Measurements from ENCODE around the gene PARD3B.

The PARD3B gene

DNA sequence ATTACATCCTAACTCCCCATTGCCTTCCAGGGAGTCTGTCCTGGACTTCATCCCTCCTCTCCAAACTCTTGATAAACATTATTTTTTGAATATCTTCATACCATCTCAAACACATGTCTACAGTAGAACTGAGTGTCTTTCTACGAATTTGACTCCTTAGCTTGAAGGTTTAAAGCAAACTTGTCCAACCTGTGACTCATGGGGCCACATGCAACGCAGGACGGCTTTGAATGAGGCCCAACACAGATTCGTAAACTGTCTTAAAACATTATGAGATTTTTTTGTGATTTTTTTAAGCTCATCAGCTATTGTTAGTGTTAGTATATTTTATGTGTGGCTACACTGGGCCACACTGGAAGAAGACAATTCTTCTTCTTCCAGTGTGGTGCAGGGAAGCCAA is 98.1 kb downstream of the PARD3B start:
- no peaks in the 10 kb centered on the region for H3K27me3 Mint-ChIP-seq (ENCODE audit: low read depth)
- H3K4me3 Mint-ChIP-seq = no peak overlapping the region
- peaks cover 24% of the 10 kb centered on the region for H3K4me1 Mint-ChIP-seq
- peak overlapping the region; percentile 11 to 42 (median 12) for H3K27ac Mint-ChIP-seq
- no peaks in the 10 kb centered on the region for H3K36me3 Mint-ChIP-seq (ENCODE audit: low read depth)
- H3K9me3 Mint-ChIP-seq = no peaks in the 10 kb centered on the region
- TF ChIP-seq, protein P1, sequence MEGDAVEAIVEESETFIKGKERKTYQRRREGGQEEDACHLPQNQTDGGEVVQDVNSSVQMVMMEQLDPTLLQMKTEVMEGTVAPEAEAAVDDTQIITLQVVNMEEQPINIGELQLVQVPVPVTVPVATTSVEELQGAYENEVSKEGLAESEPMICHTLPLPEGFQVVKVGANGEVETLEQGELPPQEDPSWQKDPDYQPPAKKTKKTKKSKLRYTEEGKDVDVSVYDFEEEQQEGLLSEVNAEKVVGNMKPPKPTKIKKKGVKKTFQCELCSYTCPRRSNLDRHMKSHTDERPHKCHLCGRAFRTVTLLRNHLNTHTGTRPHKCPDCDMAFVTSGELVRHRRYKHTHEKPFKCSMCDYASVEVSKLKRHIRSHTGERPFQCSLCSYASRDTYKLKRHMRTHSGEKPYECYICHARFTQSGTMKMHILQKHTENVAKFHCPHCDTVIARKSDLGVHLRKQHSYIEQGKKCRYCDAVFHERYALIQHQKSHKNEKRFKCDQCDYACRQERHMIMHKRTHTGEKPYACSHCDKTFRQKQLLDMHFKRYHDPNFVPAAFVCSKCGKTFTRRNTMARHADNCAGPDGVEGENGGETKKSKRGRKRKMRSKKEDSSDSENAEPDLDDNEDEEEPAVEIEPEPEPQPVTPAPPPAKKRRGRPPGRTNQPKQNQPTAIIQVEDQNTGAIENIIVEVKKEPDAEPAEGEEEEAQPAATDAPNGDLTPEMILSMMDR (IDR thresholded peaks at IDR 0.05; ENCODE audit: unreplicated experiment in 3 of 3) = no peak

DNA sequence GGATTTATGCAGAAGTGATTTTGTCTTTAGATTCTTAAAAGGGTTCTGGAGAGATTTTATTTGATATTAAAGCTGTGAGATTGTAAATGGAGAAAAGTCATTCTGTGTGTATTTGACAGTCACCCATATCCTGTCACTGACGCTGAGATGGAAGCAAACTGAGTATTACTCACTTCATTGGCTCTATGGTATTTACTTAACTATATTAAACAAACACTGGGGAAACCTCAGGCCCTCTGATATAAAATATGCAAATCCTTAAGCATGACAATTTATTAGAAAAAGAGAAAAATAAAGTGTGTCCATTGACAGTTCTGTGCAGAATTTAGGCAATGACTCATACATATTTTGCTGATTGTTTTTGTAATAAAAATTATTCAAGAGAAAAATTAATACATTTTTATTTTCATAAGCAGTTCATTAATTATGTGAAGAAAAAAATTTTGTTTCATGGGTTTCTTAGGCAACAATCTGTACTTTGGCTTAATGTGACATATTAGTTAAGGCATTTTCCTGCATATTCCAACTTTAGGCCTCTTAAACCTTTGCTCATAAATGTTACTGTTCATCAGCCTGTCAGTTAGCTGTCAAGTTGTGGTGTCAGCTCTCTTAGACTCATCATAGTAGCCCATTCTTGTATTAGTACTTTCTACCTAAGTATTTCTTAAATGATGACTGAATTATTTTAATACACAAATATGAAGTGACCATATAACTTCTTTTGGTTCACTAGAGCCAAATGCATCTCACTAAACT is 99.9 kb downstream of the PARD3B start:
- Mint-ChIP-seq H3K36me3 (ENCODE audit: low read depth) (peaks cover 3% of the 10 kb centered on the region), H3K27ac (peak overlapping the region in 1 of 3 experiments; percentile 18), H3K4me3 (no peak overlapping the region), H3K4me1 (peaks cover 19% of the 10 kb centered on the region), H3K9me3 (no peaks in the 10 kb centered on the region), H3K27me3 (ENCODE audit: low read depth) (no peaks in the 10 kb centered on the region)
- TF ChIP-seq, protein P1 (IDR thresholded peaks at IDR 0.05; ENCODE audit: unreplicated experiment in 3 of 3) = no peak

DNA sequence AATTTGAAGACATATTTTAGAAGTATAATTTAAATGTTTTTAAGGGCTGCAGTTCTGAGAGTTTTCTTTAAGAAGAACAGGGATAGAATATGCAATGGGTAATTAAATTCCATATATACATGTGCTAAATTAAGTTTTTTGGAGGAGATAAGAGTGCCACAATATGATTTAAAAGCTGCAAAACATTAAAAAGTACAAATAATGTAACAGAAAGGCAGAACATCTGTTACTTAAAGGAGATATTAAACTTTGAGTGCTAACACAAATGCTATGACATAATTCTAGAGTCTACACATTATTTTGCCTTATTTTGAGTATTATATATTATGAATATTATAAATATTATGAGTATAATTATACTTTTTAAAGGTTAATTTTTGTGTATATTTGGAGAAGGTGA is 102.4 kb downstream of the PARD3B start:
- Mint-ChIP-seq H3K9me3 (peaks cover 6% of the 10 kb centered on the region), H3K4me1 (peaks cover 8% of the 10 kb centered on the region), H3K27ac (no peak overlapping the region), H3K36me3 (ENCODE audit: low read depth) (peaks cover 18% of the 10 kb centered on the region), H3K4me3 (no peak overlapping the region), H3K27me3 (ENCODE audit: low read depth) (no peaks in the 10 kb centered on the region)
- TF ChIP-seq, protein P1 (IDR thresholded peaks at IDR 0.05; ENCODE audit: unreplicated experiment in 3 of 3) = no peak

DNA sequence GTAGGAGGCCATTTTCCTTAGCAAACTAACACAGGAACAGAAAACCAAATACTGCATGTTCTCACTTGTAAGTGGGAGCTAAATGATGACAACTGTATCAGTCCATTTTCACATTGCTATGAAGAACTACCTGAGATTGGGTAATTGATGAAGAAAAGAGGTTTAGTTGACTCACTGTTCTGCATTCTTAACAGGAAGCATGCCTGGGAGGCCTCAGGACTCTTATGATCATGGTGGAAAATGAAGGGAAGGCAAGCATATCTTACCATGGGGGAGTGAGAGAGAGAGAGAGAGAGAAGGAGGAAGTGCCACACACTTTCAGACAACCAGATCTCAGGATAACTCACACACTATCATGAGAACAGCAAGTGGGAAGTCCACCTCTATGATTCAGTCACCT is 105.3 kb downstream of the PARD3B start:
- no peaks in the 10 kb centered on the region for H3K27me3 Mint-ChIP-seq (ENCODE audit: low read depth)
- peaks cover 18% of the 10 kb centered on the region for H3K36me3 Mint-ChIP-seq (ENCODE audit: low read depth)
- H3K4me3 Mint-ChIP-seq = no peak overlapping the region
- no peaks in the 10 kb centered on the region for H3K4me1 Mint-ChIP-seq
- TF ChIP-seq, protein P1 (IDR thresholded peaks at IDR 0.05; ENCODE audit: unreplicated experiment in 3 of 3) = no peak
- peaks cover 11% of the 10 kb centered on the region for H3K9me3 Mint-ChIP-seq
- H3K27ac Mint-ChIP-seq = no peak overlapping the region

DNA sequence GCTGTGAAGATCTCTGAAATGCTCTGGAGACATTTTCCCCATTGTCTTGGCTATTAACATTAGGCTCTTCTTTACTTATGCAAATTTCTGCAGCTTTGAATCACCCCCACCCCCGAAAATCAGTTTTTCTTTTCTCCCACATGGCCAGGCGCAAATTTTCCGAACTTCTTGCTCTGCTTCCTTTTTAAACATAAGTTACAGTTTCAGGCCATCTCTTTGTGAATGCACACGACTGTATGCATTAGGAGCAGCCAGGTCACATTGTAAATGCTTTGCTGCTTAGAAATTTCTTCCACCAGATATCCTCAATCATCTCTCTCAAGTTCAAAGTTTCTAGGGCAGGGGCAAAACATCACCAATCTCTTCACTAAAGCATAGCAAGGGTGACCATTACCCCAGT is 106.8 kb downstream of the PARD3B start:
- Mint-ChIP-seq H3K9me3 (peaks cover 11% of the 10 kb centered on the region), H3K4me1 (no peaks in the 10 kb centered on the region), H3K27ac (no peak overlapping the region), H3K36me3 (ENCODE audit: low read depth) (peaks cover 18% of the 10 kb centered on the region), H3K4me3 (no peak overlapping the region), H3K27me3 (ENCODE audit: low read depth) (no peaks in the 10 kb centered on the region)
- TF ChIP-seq, protein P1 (IDR thresholded peaks at IDR 0.05; ENCODE audit: unreplicated experiment in 3 of 3) = no peak

DNA sequence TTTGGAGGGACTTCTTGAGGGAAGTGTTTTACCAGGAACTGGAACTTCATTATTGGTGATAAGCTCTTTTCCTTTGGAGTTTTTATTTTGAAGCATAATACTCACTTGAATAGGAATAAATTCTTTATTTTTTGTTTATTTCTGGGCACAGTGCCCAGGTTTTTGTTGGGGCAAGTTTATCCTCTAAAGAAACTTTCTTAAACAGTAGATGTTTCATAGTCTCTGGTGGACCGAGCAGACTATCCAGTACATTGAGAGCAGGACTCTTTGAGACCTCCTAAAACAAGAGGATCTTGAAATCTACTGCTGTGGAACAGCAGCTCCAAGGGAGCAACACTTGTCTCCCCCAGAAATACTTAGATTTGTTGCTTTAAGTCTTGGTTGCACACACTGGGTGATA is 109.4 kb downstream of the PARD3B start:
- Mint-ChIP-seq H3K27ac (no peak overlapping the region), H3K9me3 (peaks cover 11% of the 10 kb centered on the region), H3K27me3 (ENCODE audit: low read depth) (no peaks in the 10 kb centered on the region), H3K36me3 (ENCODE audit: low read depth) (peaks cover 16% of the 10 kb centered on the region), H3K4me1 (no peaks in the 10 kb centered on the region), H3K4me3 (no peak overlapping the region)
- TF ChIP-seq, protein P1 (IDR thresholded peaks at IDR 0.05; ENCODE audit: unreplicated experiment in 3 of 3) = no peak

All from nephron (organoid).